HG02571 (cell line): ENCODE measurements around the gene TMEM263.
A peak's percentile ranks its signal among the peaks of the same experiment; 100 is the strongest.

Source experiments
- ATAC-seq: cut with Tn5 transposase; IDR thresholded peaks from one replicate; pipeline ENCODE4 v1.9.1; 2021; ENCODE audit warnings: mild to moderate bottlenecking, moderate library complexity; ENCODE audit not compliant: unreplicated experiment

Gene TMEM263

GRCh38 chr12:106945261-106945851 is 10.4 kb upstream of the TMEM263 start:
- no peak for ATAC-seq

GRCh38 chr12:106947461-106947860 is 8.2 kb upstream of the TMEM263 start:
- no peak for ATAC-seq

GRCh38 chr12:106950591-106950990 is 5.1 kb upstream of the TMEM263 start:
- no peak for ATAC-seq

- ATAC-seq = no peak
These were observed 2.1 kb upstream of the TMEM263 start for GRCh38 chr12:106953352-106954250.

GRCh38 chr12:106954462-106955376 is 988 bp upstream of the TMEM263 start:
- ATAC-seq = no peak

- ATAC-seq = peak; percentile 34
These were observed 406 bp downstream of the TMEM263 start for GRCh38 chr12:106956048-106956578.

GRCh38 chr12:106957583-106957982 is 1.9 kb downstream of the TMEM263 start:
- ATAC-seq = no peak

- ATAC-seq = no peak
These were observed 4.7 kb downstream of the TMEM263 start for GRCh38 chr12:106960443-106960842.

GRCh38 chr12:106962286-106962685 is 6.6 kb downstream of the TMEM263 start:
- no peak for ATAC-seq

- no peak for ATAC-seq
These were observed 8.8 kb downstream of the TMEM263 start for GRCh38 chr12:106964526-106964925.

- ATAC-seq = no peak
These were observed 15.4 kb downstream of the TMEM263 start for GRCh38 chr12:106971065-106971464.

- ATAC-seq = no peak
These were observed 17.8 kb downstream of the TMEM263 start for GRCh38 chr12:106973545-106973944.

GRCh38 chr12:106974511-106974910 is 18.8 kb downstream of the TMEM263 start:
- no peak for ATAC-seq

GRCh38 chr12:106975098-106975497 is 19.4 kb downstream of the TMEM263 start:
- ATAC-seq = no peak

- ATAC-seq = no peak
These were observed 20.4 kb downstream of the TMEM263 start for GRCh38 chr12:106975993-106976658.

- no peak for ATAC-seq
These were observed 21.0 kb downstream of the TMEM263 start for GRCh38 chr12:106976668-106977067.

- ATAC-seq = no peak
These were observed 22.5 kb downstream of the TMEM263 start for GRCh38 chr12:106978035-106978800.

- no peak for ATAC-seq
These were observed 25.2 kb downstream of the TMEM263 start for GRCh38 chr12:106980944-106981343.

- ATAC-seq = no peak
These were observed 26.1 kb downstream of the TMEM263 start for GRCh38 chr12:106981788-106982187.

- ATAC-seq = no peak
These were observed 26.5 kb downstream of the TMEM263 start for GRCh38 chr12:106982229-106982628.
